HG02938 (cell line): ENCODE measurements around the gene NBAS.

Source experiments
- ATAC-seq: cut with Tn5 transposase; IDR thresholded peaks from one replicate; pipeline ENCODE4 v1.9.1; 2021; ENCODE audit warnings: mild to moderate bottlenecking, moderate library complexity; ENCODE audit not compliant: unreplicated experiment

Gene NBAS

DNA sequence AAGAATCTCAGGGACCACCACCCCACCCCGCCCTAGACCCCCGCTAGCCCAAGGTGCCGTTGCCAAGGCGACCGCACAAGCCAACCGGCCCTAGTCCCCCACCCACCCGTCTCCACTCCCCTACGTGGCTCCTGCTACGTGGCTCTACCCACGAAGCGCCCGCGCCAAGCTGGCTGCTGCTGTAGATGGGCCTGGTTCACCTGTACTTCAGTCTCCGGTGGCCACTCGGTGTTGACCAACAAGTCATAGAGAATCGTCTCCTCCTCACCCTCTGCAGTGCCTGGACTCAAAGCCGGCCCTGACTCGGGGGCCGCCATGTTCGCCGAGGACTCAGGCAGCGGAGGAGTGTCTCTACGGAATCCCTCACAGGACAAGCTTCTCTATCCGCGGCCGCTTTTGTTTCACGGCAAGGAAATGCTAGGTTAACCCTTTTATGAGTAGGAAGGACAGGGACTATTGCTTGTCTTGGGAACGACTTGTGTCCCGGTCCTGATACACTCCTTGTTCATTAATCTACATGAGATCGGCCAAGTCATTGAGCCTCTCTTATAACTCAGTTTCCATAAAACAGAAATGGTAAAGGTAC lies at the start of gene NBAS:
NBAS (minus strand) TSS at position 347 of the 586 bp plus-strand sequence; CDS start at position 317, 30 bp downstream.
- ATAC-seq = peak; percentile 78

DNA sequence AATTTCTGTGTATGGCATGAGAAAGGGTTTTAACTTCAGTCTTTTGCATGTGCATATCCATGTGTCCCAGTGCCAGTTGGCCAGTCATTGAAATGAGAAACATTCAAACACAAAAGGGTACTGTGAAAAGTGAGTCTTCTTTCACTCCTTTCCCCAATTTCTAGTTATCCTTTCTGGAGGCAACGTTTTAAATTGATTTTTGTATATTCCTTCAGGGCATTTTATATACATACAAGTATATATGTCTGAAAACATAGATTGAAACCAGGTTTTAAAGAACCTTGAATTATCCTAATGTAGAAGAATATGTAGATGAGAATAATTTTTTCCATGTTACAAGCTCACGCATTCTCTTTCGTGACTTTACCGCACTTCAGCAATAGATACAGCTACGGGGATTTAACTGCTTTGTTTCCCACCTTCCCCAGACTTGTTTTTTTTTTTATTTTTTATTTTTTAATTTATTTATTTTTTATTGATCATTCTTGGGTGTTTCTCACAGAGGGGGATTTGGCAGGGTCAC lies 49.4 kb upstream of the NBAS start:
- no peak for ATAC-seq

DNA sequence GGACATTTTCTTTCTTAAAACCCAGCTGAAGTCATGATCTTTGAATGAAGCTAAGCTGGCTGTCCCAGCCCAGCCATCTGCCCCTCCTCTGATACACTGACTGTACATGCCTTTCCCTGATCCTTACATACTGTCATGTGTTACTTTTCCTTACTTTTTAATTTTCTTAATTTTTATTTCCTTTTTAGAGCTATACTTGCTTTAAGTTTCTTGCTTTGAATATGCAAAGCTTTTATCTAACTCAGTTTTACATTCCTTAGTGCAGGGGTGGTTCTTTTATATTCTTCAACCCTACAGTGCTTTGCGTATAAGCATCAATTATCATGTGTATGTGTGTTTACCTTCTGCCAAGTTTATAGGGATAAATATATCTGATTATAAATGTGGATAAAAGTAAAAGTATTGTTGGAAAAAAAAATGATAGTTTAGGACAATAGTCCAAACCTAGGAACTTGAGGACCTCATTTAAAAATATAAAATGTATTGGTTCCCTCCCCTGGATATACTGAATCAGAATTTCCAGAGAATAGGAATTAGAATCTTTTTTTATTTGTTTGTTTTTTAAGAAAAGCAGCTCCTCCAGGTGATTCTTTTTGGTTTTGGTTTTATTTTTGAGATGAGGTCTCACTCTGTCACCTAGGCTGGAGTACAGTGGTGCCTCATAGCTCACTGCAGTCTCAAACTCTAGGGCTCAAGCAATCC lies 48.4 kb upstream of the NBAS start:
- ATAC-seq = no peak

DNA sequence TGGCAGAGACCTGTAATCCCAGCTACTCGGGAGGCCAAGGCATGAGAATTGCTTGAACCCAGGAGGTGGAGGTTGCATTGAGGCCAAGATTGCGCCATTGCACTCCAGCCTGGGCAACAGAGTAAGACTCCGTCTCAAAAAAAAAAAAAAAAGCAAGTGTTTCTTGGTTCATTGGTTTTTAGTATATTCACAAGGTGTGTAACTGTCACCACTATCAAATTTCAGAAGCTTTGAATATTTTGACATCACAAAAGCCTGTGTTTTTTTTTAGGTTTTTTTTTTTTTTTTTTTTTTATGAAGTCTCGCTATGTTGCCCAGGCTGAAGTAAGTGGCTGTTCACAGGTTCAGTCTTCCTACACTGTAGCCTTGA lies 47.2 kb upstream of the NBAS start:
- no peak for ATAC-seq

DNA sequence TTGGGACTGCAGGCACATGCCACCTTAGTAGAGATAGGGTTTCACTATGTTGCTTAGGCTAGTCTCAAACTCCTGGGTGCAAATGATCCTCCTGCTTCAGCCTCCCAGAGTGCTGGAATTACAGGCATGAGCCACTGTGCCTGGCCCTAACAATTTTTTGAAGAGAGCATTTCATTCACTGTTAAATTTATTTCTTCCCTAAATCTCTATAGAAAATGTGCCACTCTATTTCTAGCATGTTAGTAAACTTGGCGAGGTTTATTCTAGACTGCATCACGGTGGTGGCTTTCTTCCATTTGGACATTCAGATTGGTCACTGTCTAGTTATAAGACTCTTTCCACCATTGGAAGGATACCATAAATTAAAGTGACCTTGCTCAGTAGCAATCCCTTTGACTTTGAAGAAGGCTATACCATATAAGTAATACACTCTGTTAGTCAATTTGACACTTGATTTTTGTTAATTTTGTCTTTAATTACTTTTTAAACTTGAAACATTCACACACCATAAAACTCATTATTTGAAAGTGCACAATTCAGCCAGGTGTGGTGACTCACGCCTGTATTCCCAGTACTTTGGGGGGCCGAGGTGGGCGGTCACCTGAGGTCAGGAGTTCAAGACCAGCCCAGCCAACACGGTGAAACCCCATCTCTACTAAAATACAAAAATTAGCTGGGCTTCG lies 46.7 kb upstream of the NBAS start:
- ATAC-seq = no peak

DNA sequence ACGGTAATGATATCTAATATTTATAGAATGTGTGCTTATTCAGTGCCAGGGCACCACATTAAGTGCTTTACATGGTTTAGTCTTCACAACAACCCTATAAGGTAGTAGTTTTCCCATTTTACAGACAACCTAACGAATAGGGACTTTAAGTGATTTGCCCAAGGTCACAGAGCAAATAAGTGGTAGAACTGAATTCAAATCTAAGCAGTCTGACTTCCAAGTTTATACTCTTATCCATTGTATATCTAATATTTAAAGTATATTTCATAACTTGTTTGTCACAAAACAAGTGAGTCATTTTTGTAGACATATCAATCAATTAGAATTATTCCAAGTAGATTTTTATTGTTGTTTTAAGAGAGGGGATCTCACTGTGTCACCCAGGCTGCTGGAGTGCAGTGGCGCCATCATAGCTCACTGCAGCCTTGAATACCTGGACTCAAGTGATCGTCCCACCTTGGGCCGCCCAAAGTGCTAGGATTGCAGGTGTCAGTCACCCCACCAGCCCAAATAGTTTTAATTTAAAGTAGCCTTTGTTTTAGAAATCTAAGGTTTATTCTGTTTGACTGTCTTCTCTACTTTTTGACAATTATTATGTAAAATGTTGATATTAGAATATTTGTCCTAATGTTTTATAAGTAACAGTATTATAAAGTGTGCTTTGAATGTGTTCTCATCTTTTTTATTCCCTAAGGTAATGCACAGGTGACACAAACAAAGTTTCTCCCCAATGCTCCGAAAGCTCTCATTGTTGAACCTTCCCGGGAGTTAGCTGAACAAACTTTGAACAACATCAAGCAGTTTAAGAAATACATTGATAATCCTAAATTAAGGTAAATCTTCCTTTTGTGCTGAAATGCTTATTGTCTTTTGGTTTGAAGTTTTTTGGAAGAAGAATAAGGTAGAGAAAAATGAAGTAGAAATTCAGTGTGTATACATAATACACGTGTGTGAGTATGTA lies 45.6 kb upstream of the NBAS start:
- ATAC-seq = no peak

DNA sequence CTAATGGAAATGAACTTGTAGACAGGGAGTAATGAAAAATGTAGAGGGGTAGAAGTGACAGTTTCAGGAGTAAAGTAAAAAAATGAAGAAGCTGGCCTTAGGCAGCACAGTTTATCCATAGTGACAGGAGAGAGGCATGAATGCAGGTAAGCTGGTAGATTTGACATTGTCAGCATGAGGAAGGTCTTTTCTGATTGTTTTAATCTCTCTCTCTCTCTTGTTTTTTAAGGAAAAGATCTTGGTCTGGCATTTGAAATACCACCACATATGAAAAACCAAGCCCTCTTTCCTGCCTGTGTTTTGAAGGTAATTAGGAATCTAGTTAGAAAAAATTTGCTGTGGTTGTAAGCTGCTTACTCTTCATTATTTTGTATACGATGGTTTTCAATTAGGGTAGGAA lies 44.6 kb upstream of the NBAS start:
- ATAC-seq = no peak

DNA sequence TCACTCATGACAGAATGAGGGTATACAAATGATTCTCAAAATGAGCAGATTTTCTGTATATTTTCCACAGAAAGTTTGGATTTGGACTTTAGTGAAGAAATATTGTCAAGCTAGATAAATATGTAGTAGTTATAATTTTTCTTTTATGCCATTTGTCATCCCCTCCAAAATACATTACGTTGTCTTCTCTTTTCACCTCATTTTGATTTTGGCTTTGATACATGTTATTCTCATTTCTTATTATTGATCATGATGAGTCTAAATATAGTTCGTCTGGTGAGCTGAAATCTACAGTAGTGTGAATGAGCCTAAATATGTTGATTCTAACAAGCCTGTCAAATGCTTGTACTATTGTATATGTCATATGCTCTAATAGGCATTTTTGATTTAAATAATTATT lies 42.8 kb upstream of the NBAS start:
- ATAC-seq = no peak

DNA sequence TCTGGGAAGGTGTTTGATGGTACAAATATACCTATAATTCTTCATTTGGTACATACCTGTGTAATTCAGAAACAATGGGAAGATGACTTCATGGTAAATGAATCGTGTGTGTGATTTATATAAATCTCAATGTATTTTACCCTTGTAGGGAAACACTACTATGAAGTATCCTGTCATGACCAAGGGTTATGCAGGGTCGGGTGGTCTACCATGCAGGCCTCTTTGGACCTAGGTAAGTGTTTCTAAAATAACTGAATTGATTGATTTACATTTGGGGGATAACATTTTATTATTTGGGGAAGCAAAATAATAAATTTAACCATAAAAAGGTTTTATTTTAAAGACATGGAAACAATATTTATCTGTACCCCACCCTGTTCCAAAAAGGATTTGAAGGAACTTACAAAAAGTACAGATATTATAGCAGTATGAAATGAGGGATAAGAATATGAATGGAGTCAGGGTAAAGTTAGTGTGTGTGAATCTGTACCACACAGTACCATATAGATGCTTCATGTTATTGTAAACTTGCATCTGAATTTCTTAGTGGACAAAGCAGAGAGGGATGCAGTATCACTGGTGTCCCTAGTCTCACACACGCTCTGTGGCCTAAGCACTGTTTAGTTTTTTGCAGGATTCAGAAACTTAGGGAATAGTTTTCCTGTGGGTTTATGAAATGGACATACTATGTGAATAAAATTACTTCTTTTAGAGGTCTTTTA lies 42.1 kb upstream of the NBAS start:
- ATAC-seq = no peak

DNA sequence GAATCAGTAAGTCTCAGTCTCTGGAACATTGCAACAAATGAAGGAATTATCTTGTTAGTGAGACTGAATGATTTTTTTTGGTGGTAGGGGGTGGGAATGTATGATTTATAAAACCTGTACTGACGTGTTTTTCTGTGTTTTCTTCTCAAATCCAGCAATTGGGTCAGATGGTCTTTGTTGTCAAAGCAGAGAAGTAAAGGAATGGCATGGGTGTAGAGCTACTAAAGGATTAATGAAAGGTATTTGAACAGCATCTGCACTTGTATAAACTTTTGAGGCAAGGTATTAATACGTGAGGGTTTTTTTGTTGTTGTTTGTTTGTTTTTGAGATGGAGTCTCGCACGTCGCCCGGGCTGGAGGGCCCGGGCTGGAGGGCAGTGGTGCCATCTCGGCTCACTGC lies 41.3 kb upstream of the NBAS start:
- no peak for ATAC-seq

DNA sequence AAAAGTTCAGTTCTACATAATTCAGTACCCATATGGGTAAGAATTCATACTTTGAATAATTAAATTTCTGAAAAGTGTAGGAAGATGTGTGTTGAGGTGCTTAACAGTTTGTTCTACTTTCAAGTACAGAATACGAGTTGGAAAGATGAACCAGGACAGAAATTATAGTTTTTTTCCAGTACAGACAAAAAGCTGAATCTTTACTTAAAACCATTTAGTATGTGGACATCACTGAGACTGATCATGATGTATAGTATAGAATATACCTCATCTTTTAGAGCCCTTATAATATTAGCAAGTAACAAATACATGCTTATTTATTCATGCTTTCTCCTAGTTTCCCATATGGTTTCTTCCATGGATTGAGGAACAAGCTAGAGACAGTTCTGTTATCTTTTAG lies 40.5 kb upstream of the NBAS start:
- no peak for ATAC-seq

DNA sequence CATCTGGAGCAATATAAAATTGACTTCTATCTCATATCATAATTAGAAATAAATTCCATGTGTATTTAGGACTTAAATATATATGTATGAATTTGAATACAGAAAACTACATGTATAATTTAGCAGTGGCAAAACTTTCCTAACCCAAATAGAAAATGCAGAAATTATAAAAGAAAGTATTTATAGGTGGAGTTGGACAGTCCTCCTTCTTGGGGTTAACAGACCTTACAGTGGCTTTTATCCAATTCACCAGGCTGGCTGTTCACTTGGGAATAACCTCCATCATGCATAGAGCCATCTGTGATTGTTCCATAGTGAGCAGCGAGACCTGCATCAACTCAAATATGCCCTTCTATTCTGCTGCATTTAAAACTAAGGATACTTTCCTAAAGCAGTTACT lies 38.9 kb upstream of the NBAS start:
- no peak for ATAC-seq

DNA sequence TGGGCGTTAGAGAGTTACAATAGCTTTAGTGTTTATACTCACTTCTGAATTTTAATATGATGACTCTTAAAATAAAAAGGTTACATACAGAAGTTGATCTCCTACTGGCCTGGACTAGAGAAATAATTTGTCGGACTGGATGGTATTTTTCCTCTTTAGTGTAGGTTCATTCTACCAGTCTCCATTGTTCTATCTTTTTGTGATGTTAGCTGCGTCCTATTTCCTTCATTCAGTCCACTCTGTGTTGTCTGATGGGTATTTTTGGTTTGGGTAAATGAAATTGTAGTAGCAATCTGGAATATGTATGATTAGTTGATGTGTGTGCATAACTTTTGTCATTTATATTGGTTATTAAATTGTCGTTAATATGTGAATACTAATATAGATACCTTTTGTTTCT lies 35.8 kb upstream of the NBAS start:
- ATAC-seq = no peak

DNA sequence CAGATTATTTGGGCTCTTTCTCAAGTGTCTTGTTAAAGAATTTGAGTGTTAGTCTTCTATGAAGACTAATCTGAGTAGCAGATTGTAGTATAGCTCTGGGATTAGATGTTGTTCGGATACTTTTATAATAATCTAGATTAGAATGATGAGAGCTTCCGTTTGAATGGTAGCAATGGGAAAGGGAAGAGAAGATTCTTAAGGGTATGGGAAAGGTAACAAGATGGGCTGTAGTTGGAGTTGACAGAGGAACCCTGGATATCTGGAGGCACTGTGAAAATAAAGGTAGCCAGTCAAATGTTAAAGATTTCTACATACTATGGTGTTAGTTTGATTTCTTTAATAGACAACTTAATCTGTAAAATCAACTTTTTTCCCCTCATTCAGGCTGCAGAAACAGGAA lies 35.2 kb upstream of the NBAS start:
- ATAC-seq = no peak

DNA sequence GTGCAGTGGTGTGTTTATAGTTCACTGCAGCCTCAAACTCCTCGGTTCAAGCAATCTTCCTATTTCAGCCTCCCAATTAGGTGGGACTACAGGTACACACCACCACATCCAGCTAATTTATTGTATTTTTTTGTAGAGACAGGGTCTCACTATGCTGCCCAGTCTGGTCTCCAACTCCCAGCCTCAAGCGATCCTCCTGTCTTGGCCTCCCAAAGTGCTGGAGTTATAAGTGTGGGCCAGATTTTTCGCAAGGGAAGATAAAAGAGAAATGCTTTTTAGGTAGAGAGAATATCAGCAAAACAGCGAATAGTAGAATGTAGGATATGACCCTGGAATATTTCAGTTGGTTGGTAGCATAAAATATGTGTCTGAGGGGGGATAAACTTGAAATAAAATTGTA lies 34.8 kb upstream of the NBAS start:
- ATAC-seq = no peak

DNA sequence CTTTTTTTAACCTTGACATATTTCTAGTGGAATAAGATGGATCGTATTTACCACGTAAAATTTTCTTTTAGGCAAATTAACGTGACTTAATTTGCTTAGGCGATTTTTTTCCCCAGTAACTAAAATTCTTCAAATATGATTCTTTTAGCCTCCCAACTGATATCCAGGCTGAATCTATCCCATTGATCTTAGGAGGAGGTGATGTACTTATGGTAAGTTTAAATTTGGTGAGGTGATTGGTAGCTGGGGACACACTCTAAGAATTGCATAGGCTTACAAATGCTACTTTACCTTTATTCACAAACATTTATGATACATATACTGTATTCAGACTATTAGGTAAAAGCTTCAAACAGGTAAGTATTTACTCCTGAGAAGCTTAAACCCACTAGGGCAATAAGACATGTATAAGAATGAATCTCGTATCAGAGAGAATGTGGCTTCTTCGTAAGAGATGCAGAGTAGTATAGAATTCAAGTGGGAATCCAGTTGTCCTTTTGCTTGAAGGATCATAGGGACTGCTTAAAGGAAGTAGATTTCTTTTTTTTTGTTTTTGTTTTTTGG lies 34.3 kb upstream of the NBAS start:
- ATAC-seq = no peak

DNA sequence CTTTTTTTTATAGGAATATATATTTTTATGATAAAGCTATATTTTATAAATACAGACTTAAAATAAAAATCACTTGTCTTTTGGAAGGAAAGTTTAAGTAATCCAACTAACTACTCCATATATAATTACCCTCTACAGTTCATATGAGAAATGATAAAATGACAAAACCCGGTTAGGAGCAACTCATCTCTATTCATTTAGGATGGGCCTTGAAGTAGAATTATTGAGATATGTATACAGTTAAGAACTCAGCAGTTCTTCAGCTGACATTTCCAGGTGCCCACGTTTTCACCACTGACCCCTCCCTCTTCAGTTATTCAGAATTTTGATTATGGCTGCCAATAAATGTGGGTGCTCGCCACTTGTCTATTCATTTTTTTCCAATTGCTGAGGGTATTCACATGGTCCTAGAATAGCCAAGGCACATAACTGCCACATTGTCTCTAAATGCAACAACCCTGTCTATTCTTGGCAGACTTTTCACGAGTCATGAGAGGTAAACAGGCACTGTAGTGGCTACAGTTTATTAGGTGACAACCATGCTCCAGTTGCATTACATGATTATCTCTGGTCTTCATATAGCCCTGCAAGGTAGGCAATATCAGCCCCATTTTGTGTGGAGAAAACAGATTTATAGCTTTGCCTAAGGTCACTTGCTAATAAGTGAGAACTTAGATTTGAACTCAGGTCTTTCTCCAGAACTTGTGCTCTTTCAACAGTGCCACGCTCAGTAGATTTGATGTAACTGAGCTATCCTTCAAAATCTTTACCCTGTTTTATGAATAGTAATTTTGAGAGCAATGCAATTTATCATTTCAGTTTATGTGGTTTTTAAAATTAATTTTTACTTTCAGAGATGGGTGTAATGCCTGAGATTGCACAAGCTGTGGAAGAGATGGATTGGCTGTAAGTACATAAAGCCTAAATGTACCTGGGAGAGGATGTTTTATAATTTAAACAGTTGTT lies 33.4 kb upstream of the NBAS start:
- ATAC-seq = no peak

DNA sequence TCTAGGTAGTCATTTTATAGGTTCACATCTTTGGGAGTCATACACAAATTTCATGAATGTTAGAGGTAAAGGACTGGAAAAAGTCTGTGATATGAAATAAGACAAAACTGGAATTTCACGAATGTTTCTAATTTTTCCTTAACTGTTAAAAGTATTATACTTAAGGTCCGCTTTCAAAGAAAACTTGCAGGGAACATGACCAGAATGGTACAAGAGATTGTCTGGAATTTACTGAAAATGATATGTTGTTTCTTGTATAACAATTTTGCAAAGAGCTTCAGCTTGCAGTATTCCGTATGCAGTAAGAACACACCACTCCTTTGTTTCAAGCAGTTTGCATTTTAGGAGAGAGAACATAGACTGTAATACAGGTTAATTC lies 32.2 kb upstream of the NBAS start:
- no peak for ATAC-seq
